ENCODE measurements around the gene ASIC2. TPM values are rescaled to one million over a fixed set of nuclear protein-coding genes. Genes with fewer than 3 reads are reported as not detected.

Gene ASIC2
- total and polyA plus RNA-seq, 2 experiments from 2014 or later: 0.52 to 2.8 TPM

- peaks cover 10% of the 10 kb centered on the region for H3K4me1 Mint-ChIP-seq
- no peaks in the 10 kb centered on the region for H3K9me3 Mint-ChIP-seq
These were observed 161.5 kb downstream of the ASIC2 start for GRCh38 chr17:33131620-33132019.

More at GRCh38 chr17:33131620-33132019, 161.5 kb downstream of the ASIC2 start:
- H3K27me3 Mint-ChIP-seq (ENCODE audit: insufficient read depth, low read depth, poor library complexity): peaks cover 3% of the 10 kb centered on the region
- no peaks in the 10 kb centered on the region for H3K36me3 ChIP-seq (ENCODE audit: insufficient read depth)
- no peaks in the 10 kb centered on the region; the same call in 1 of the 2 replicates for H3K9me2 ChIP-seq (ENCODE audit: insufficient read depth)
- no peak overlapping the region for H3K4me3 ChIP-seq
- no peaks in the 10 kb centered on the region for H3K79me2 ChIP-seq (replicated peaks; ENCODE audit: insufficient read depth)
- no peak overlapping the region for H3K27ac ChIP-seq (ENCODE audit: low read depth)
- TF ChIP-seq, protein P1, sequence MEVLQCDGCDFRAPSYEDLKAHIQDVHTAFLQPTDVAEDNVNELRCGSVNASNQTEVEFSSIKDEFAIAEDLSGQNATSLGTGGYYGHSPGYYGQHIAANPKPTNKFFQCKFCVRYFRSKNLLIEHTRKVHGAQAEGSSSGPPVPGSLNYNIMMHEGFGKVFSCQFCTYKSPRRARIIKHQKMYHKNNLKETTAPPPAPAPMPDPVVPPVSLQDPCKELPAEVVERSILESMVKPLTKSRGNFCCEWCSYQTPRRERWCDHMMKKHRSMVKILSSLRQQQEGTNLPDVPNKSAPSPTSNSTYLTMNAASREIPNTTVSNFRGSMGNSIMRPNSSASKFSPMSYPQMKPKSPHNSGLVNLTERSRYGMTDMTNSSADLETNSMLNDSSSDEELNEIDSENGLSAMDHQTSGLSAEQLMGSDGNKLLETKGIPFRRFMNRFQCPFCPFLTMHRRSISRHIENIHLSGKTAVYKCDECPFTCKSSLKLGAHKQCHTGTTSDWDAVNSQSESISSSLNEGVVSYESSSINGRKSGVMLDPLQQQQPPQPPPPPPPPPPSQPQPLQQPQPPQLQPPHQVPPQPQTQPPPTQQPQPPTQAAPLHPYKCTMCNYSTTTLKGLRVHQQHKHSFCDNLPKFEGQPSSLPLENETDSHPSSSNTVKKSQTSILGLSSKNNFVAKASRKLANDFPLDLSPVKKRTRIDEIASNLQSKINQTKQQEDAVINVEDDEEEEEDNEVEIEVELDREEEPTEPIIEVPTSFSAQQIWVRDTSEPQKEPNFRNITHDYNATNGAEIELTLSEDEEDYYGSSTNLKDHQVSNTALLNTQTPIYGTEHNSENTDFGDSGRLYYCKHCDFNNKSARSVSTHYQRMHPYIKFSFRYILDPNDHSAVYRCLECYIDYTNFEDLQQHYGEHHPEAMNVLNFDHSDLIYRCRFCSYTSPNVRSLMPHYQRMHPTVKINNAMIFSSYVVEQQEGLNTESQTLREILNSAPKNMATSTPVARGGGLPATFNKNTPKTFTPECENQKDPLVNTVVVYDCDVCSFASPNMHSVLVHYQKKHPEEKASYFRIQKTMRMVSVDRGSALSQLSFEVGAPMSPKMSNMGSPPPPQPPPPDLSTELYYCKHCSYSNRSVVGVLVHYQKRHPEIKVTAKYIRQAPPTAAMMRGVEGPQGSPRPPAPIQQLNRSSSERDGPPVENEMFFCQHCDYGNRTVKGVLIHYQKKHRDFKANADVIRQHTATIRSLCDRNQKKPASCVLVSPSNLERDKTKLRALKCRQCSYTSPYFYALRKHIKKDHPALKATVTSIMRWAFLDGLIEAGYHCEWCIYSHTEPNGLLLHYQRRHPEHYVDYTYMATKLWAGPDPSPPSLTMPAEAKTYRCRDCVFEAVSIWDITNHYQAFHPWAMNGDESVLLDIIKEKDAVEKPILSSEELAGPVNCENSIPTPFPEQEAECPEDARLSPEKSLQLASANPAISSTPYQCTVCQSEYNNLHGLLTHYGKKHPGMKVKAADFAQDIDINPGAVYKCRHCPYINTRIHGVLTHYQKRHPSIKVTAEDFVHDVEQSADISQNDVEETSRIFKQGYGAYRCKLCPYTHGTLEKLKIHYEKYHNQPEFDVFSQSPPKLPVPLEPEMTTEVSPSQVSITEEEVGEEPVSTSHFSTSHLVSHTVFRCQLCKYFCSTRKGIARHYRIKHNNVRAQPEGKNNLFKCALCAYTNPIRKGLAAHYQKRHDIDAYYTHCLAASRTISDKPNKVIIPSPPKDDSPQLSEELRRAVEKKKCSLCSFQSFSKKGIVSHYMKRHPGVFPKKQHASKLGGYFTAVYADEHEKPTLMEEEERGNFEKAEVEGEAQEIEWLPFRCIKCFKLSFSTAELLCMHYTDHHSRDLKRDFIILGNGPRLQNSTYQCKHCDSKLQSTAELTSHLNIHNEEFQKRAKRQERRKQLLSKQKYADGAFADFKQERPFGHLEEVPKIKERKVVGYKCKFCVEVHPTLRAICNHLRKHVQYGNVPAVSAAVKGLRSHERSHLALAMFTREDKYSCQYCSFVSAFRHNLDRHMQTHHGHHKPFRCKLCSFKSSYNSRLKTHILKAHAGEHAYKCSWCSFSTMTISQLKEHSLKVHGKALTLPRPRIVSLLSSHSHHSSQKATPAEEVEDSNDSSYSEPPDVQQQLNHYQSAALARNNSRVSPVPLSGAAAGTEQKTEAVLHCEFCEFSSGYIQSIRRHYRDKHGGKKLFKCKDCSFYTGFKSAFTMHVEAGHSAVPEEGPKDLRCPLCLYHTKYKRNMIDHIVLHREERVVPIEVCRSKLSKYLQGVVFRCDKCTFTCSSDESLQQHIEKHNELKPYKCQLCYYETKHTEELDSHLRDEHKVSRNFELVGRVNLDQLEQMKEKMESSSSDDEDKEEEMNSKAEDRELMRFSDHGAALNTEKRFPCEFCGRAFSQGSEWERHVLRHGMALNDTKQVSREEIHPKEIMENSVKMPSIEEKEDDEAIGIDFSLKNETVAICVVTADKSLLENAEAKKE (CRISPR knock-in tag; IDR thresholded peaks at IDR 0.05): no peak
- no peak for TF ChIP-seq ZNF331 (CRISPR knock-in tag; IDR thresholded peaks at IDR 0.05; ENCODE audit: low read depth)
- TF ChIP-seq POLR2AphosphoS5 (IDR thresholded peaks at IDR 0.05; ENCODE audit: low read depth): no peak
- TF ChIP-seq ETS1 (IDR thresholded peaks at IDR 0.05): no peak
- no peak for TF ChIP-seq JUNB (IDR thresholded peaks at IDR 0.05; ENCODE audit: unreplicated experiment)
- no peak for TF ChIP-seq ZNF114 (CRISPR knock-in tag; IDR thresholded peaks at IDR 0.05)
- no peak for TF ChIP-seq NANOG (IDR thresholded peaks at IDR 0.05; ENCODE audit: borderline replicate concordance)
- no peak for TF ChIP-seq REST (IDR thresholded peaks at IDR 0.05; ENCODE audit: unreplicated experiment)
- no peak for TF ChIP-seq STAT1 (IDR thresholded peaks at IDR 0.05; ENCODE audit: unreplicated experiment)
- TF ChIP-seq EZH2 (IDR thresholded peaks at IDR 0.05; ENCODE audit: low read depth, unreplicated experiment): no peak
- TF ChIP-seq CREB1 (CRISPR knock-in tag; IDR thresholded peaks at IDR 0.05; ENCODE audit: low read depth): no peak
- TF ChIP-seq CTCF (conservative IDR thresholded peaks at IDR 0.05; ENCODE audit: low read depth in 2 of 2): no peak
- no peak for TF ChIP-seq EZH2phosphoT487 (IDR thresholded peaks at IDR 0.05; ENCODE audit: unreplicated experiment)
- no peak for ATAC-seq
- no peak overlapping the region for H3K4me3 Mint-ChIP-seq
- no peaks in the 10 kb centered on the region for H4K20me1 ChIP-seq (replicated peaks; ENCODE audit: insufficient read depth)
- DNase-seq (ENCODE audit: low spot score): no peak
- H3K27me3 ChIP-seq (ENCODE audit: insufficient read depth): no peaks in the 10 kb centered on the region
- H3K36me3 Mint-ChIP-seq (ENCODE audit: low read depth): no peaks in the 10 kb centered on the region
- no peaks in the 10 kb centered on the region for H3K4me1 ChIP-seq (ENCODE audit: insufficient read depth)
- H3K4me2 ChIP-seq: no peak overlapping the region
- no peak overlapping the region for H3K27ac Mint-ChIP-seq
- H3F3A ChIP-seq (replicated peaks; ENCODE audit: low read depth): no peaks in the 10 kb centered on the region
- H2AFZ ChIP-seq: no peak overlapping the region
